Measurements from ENCODE around the gene STXBP3. TPM values are rescaled to one million over a fixed set of nuclear protein-coding genes. Genes with fewer than 3 reads are reported as not detected.

Gene STXBP3
- total and polyA plus RNA-seq, 2 of the 8 experiments (the other 6 are each of a cell fraction or from before 2014, with no cell fraction given), result 6.0 to 38.5 TPM

DNA sequence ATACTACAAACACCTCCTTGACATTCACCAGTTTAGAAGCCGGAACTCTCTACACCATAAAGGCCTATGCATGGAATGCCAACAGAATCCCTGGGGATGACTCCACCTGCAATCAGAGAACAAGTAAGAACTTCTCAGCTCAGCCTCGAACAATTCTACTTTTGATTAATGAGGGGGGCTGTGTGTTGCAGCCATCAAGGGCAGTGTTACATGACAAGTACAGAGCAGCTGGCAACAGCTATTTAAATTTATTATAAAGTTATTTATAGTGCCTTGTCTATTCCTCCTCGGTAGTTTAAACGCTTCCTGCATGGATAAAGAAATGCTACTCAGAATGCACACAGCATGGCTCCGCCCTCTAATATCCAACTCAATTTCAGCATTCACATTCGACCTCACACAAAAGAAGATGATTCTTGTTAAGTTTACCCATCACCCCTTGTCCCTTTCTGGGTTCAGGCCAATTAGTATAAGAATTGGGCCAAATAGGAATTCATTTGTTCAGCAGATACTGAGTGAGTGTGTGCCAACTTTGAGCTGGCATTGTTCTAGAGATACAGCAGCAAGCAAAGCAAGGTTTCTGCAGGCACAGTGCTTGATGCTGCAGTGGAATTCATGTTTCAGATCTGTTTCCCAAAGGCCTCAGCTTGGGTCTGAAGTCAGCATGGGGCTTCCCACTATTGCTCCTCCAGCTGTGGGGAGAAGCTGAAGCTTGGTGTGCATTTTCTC, 27.4 kb upstream of the STXBP3 start (continued):
- TF ChIP-seq SP2 (IDR thresholded peaks at IDR 0.05; ENCODE audit: low read length) (no peak), EZH2 (IDR thresholded peaks at IDR 0.05; ENCODE audit: low read depth, low read length, severe bottlenecking) (no peak), JUN (IDR thresholded peaks at IDR 0.05; ENCODE audit: low read depth, low read length) (no peak), HDAC2 (IDR thresholded peaks at IDR 0.05; ENCODE audit: borderline replicate concordance in 1 of 2, low read depth in 2 of 2, low read length in 2 of 2) (no peak), SIRT6 (IDR thresholded peaks at IDR 0.05; ENCODE audit: low read length) (no peak)
- TF ChIP-seq, protein P1, sequence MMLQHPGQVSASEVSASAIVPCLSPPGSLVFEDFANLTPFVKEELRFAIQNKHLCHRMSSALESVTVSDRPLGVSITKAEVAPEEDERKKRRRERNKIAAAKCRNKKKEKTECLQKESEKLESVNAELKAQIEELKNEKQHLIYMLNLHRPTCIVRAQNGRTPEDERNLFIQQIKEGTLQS (IDR thresholded peaks at IDR 0.05; ENCODE audit: insufficient read depth, low read depth, low read length), result no peak
- TF ChIP-seq, protein P2, sequence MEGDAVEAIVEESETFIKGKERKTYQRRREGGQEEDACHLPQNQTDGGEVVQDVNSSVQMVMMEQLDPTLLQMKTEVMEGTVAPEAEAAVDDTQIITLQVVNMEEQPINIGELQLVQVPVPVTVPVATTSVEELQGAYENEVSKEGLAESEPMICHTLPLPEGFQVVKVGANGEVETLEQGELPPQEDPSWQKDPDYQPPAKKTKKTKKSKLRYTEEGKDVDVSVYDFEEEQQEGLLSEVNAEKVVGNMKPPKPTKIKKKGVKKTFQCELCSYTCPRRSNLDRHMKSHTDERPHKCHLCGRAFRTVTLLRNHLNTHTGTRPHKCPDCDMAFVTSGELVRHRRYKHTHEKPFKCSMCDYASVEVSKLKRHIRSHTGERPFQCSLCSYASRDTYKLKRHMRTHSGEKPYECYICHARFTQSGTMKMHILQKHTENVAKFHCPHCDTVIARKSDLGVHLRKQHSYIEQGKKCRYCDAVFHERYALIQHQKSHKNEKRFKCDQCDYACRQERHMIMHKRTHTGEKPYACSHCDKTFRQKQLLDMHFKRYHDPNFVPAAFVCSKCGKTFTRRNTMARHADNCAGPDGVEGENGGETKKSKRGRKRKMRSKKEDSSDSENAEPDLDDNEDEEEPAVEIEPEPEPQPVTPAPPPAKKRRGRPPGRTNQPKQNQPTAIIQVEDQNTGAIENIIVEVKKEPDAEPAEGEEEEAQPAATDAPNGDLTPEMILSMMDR (IDR thresholded peaks at IDR 0.05; ENCODE audit: control extremely low read depth in 1 of 3, insufficient read depth in 1 of 3, low read depth in 1 of 3, low read length in 3 of 3), result no peak
